GM10266 (cell line): ENCODE results near the gene XDH.

Experiments used
- DNase-seq: peaks from one replicate; pipeline ENCODE4 v3.0.0; 2012; ENCODE audit errors: extremely low spot score
- CTCF ChIP-seq: IDR thresholded peaks from 2 replicates; pipeline ENCODE4 v1.5.1; 2012; ENCODE audit warnings: mild to moderate bottlenecking, low read depth; ENCODE audit not compliant: control insufficient read depth, insufficient read depth; ENCODE audit errors: missing control alignments

Gene XDH

GRCh38 chr2:31294196-31294595 is 120.3 kb downstream of the XDH start:
- DNase-seq: no peak
- TF ChIP-seq CTCF: no peak

GRCh38 chr2:31287654-31288053 is 126.9 kb downstream of the XDH start:
- TF ChIP-seq CTCF: no peak
- DNase-seq: no peak

- no peak for DNase-seq
- TF ChIP-seq CTCF: no peak
Measured at GRCh38 chr2:31286961-31287550, 127.5 kb downstream of the XDH start.

- TF ChIP-seq CTCF: no peak
- DNase-seq: no peak
Measured at GRCh38 chr2:31286230-31286629, 128.3 kb downstream of the XDH start.
